ENCODE measurements around the gene CD247. TPM values are rescaled to one million over a fixed set of nuclear protein-coding genes. Genes with fewer than 3 reads are reported as not detected.

Gene CD247
- total and polyA plus RNA-seq, 2 of the 4 experiments (the other 2 are of a cell fraction) = not detected

- H2AK9ac ChIP-seq (replicated peaks; ENCODE audit: low read depth, low read length, poor library complexity) = no peak overlapping the region
- H2BK5ac ChIP-seq (ENCODE audit: low read depth, low read length, poor library complexity, severe bottlenecking) = no peak overlapping the region
- no peaks in the 10 kb centered on the region for H3K4me1 ChIP-seq (ENCODE audit: control insufficient read depth, insufficient read depth, low read length)
- H3K4ac ChIP-seq (ENCODE audit: low read depth, low read length) = no peak overlapping the region
- in situ Hi-C loops (cut with MboI; ENCODE audit: low sequenced_read_pairs) = no loop called here
- no peaks in the 10 kb centered on the region for H3K79me1 ChIP-seq (ENCODE audit: low read depth in 1 of 2, low read length in 2 of 2)
- no peaks in the 10 kb centered on the region for H4K20me1 ChIP-seq (ENCODE audit: insufficient read depth, low read length)
- no peaks in the 10 kb centered on the region for H3K9me3 ChIP-seq (ENCODE audit: control insufficient read depth, insufficient read depth, low read length)
- TF ChIP-seq FOS (IDR thresholded peaks at IDR 0.05; ENCODE audit: low read depth, low read length) = no peak
- TF ChIP-seq MAZ (IDR thresholded peaks at IDR 0.05; ENCODE audit: borderline replicate concordance, low read depth, low read length) = no peak
- no peak for TF ChIP-seq RFX5 (IDR thresholded peaks at IDR 0.05; ENCODE audit: low read depth, low read length)
- TF ChIP-seq USF2 (IDR thresholded peaks at IDR 0.05; ENCODE audit: low read depth, low read length) = no peak
- no peak overlapping the region for H3K14ac ChIP-seq (replicated peaks; ENCODE audit: low read depth, low read length)
- H2BK20ac ChIP-seq (ENCODE audit: low read depth, low read length) = no peak overlapping the region
- H2AFZ ChIP-seq (replicated peaks; ENCODE audit: low read length, poor library complexity) = no peak overlapping the region
- H3K23ac ChIP-seq (ENCODE audit: low read depth, low read length) = no peak overlapping the region
- no peak overlapping the region for H3K18ac ChIP-seq (ENCODE audit: low read depth, low read length)
- no peaks in the 10 kb centered on the region for H3K27me3 ChIP-seq (ENCODE audit: control insufficient read depth, insufficient read depth, low read length)
- POLR2A ChIA-PET (ENCODE audit: unreplicated experiment) = interaction anchor here (0.6 kb wide), 1 partner anchor 15 kb away, joined by 21 read pairs; no protein-coding TSS in a partner anchor
- no peaks in the 10 kb centered on the region for H3K36me3 ChIP-seq (ENCODE audit: control insufficient read depth, insufficient read depth, low read length)
- no peak overlapping the region for H3K27ac ChIP-seq (ENCODE audit: insufficient read depth, low read length)
- no peak overlapping the region for H3K4me2 ChIP-seq (ENCODE audit: low read depth, low read length)
- H2BK15ac ChIP-seq (ENCODE audit: low read depth, low read length) = no peak overlapping the region
- intact Hi-C loops (cut with micrococcal nuclease) = no loop called here
- H3K9ac ChIP-seq (ENCODE audit: low read depth, low read length) = no peak overlapping the region
- H3K9me1 ChIP-seq (ENCODE audit: insufficient read depth, low read length) = no peaks in the 10 kb centered on the region
- no peak overlapping the region for H3K4me3 ChIP-seq (ENCODE audit: insufficient read depth, low read depth, low read length)
- H2AK5ac ChIP-seq (ENCODE audit: low read depth, low read length) = no peak overlapping the region
- no TSS peak for BruUV-seq (replicated peaks)
- DNase-seq = no peak
- no peak overlapping the region for H4K91ac ChIP-seq (ENCODE audit: insufficient read depth, low read depth, low read length)
- dilution Hi-C loops (cut with HindIII; ENCODE audit: low sequenced_read_pairs, unreplicated experiment) = no loop called here
- ATAC-seq (ENCODE audit: low read depth) = no peak
- no peak overlapping the region for H4K8ac ChIP-seq (ENCODE audit: low read depth in 2 of 2, low read length in 2 of 2)
- no peak overlapping the region for H2BK120ac ChIP-seq (ENCODE audit: low read depth, low read length)
- 80% methylated on average over 1 of the region's 3 CpGs; no CpG with 5 or more reads in 1 of the 2 experiments for WGBS, 2 experiments (ENCODE audit: extremely low coverage in 2 of 2, insufficient read length in 1 of 2)
- no peak overlapping the region for H3K56ac ChIP-seq (ENCODE audit: extremely low read depth, insufficient read depth, low read length)
- H4K5ac ChIP-seq (ENCODE audit: low read depth, low read length) = no peak overlapping the region
- CTCF ChIA-PET = no interaction called here
These were observed 113.4 kb downstream of the CD247 start for GRCh38 chr1:167404908-167405307.
